ENCODE results near the gene ZNF492. TPM values are rescaled to one million over a fixed set of nuclear protein-coding genes. Genes with fewer than 3 reads are reported as not detected.
"Not testable (repeated sequence)": the region's sequence is repeated elsewhere in the genome, so short reads cannot be mapped to it uniquely, and the experiment has no call there.

ZNF492 gene
- total RNA-seq: under 1 TPM in 2 of 8 experiments, not detected in 6; under 0.01 to 0.04 TPM

- H3K4me3 ChIP-seq; ATAC-seq (replicated peaks in 6 of 8); H3K4me1 ChIP-seq (replicated peaks in 1 of 2); in situ Hi-C loops (cut with MboI; ENCODE audit: low pct_unique_long_range_greater_than_20kb in 2 of 9, low sequenced_read_pairs in 9 of 9, unreplicated experiment in 9 of 9); H3K27ac ChIP-seq: not testable (repeated sequence)
- 7 to 94% (median 69%) methylated on average over 2 to 15 of the region's 36 CpGs; no CpG with 5 or more reads in 3 of the 10 experiments for WGBS, 10 experiments
Measured at GRCh38 chr19:22633706-22634449, at the start of gene ZNF492. Gene ZNF492, plus strand, starts transcription at chr19:22634324. Its CDS starts 19,076 bp downstream, at chr19:22653400.

- WGBS, 10 experiments: 40 to 86% (median 45%) methylated on average over 1 to 3 of the region's 11 CpGs; no CpG with 5 or more reads in 6 of the 10 experiments
- no peak overlapping the region for H3K4me3 ChIP-seq
- no peak overlapping the region for H3K27ac ChIP-seq
- in situ Hi-C loops (cut with MboI; ENCODE audit: low pct_unique_long_range_greater_than_20kb in 2 of 9, low sequenced_read_pairs in 9 of 9, unreplicated experiment in 9 of 9): no loop called here
- no peaks in the 10 kb centered on the region for H3K4me1 ChIP-seq (replicated peaks in 1 of 2)
- ATAC-seq (replicated peaks in 6 of 8): no peak
Measured at GRCh38 chr19:22595422-22595821, 38.7 kb upstream of the ZNF492 start.

GRCh38 chr19:22595918-22596341, 38.2 kb upstream of the ZNF492 start:
- 80 to 93% methylated on average over 1 to 3 of the region's 24 CpGs; no CpG with 5 or more reads in 8 of the 10 experiments for WGBS, 10 experiments
- H3K4me1 ChIP-seq (replicated peaks in 1 of 2): no peaks in the 10 kb centered on the region
- no peak overlapping the region for H3K4me3 ChIP-seq
- no peak for ATAC-seq (replicated peaks in 6 of 8)
- in situ Hi-C loops (cut with MboI; ENCODE audit: low pct_unique_long_range_greater_than_20kb in 2 of 9, low sequenced_read_pairs in 9 of 9, unreplicated experiment in 9 of 9): no loop called here
- H3K27ac ChIP-seq: no peak overlapping the region

- in situ Hi-C loops (cut with MboI; ENCODE audit: low pct_unique_long_range_greater_than_20kb in 2 of 9, low sequenced_read_pairs in 9 of 9, unreplicated experiment in 9 of 9): no loop called here
- Histone ChIP-seq H3K4me3 (no peak overlapping the region), H3K27ac (no peak overlapping the region), H3K4me1 (replicated peaks in 1 of 2) (no peaks in the 10 kb centered on the region)
- ATAC-seq (replicated peaks in 6 of 8): no peak
- 0 to 74% (median 45%) methylated on average over 1 to 12 of the region's 18 CpGs; no CpG with 5 or more reads in 3 of the 10 experiments for WGBS, 10 experiments
Measured at GRCh38 chr19:22600690-22601648, 33.2 kb upstream of the ZNF492 start.

- WGBS, 10 experiments: 0 to 100% (median 57%) methylated on average over 1 to 2 of the region's 12 CpGs; no CpG with 5 or more reads in 6 of the 10 experiments
- in situ Hi-C loops (cut with MboI; ENCODE audit: low pct_unique_long_range_greater_than_20kb in 2 of 9, low sequenced_read_pairs in 9 of 9, unreplicated experiment in 9 of 9): no loop called here
- H3K27ac ChIP-seq: no peak overlapping the region
- H3K4me1 ChIP-seq (replicated peaks in 1 of 2): no peaks in the 10 kb centered on the region
- ATAC-seq (replicated peaks in 6 of 8): no peak
- no peak overlapping the region for H3K4me3 ChIP-seq
Measured at GRCh38 chr19:22601906-22602630, 32.1 kb upstream of the ZNF492 start.

GRCh38 chr19:22602631-22603272, 31.4 kb upstream of the ZNF492 start:
- Histone ChIP-seq H3K27ac (no peak overlapping the region), H3K4me3 (no peak overlapping the region), H3K4me1 (replicated peaks in 1 of 2) (no peaks in the 10 kb centered on the region)
- ATAC-seq (replicated peaks in 6 of 8): no peak
- 0 to 73% (median 39%) methylated on average over 2 to 3 of the region's 19 CpGs; no CpG with 5 or more reads in 6 of the 10 experiments for WGBS, 10 experiments
- in situ Hi-C loops (cut with MboI; ENCODE audit: low pct_unique_long_range_greater_than_20kb in 2 of 9, low sequenced_read_pairs in 9 of 9, unreplicated experiment in 9 of 9): no loop called here

- in situ Hi-C loops (cut with MboI; ENCODE audit: low pct_unique_long_range_greater_than_20kb in 2 of 9, low sequenced_read_pairs in 9 of 9, unreplicated experiment in 9 of 9): no loop called here
- no peak overlapping the region for H3K27ac ChIP-seq
- H3K4me1 ChIP-seq (replicated peaks in 1 of 2): no peaks in the 10 kb centered on the region
- no peak for ATAC-seq (replicated peaks in 6 of 8)
- 0 to 70% (median 33%) methylated on average over 1 to 5 of the region's 14 CpGs; no CpG with 5 or more reads in 3 of the 10 experiments for WGBS, 10 experiments
- no peak overlapping the region for H3K4me3 ChIP-seq
Measured at GRCh38 chr19:22603518-22604440, 30.3 kb upstream of the ZNF492 start.

GRCh38 chr19:22604571-22605274, 29.4 kb upstream of the ZNF492 start:
- Histone ChIP-seq H3K27ac (no peak overlapping the region), H3K4me1 (replicated peaks in 1 of 2) (no peaks in the 10 kb centered on the region), H3K4me3 (no peak overlapping the region)
- WGBS, 10 experiments: 13 to 73% (median 25%) methylated on average over 1 to 7 of the region's 10 CpGs; no CpG with 5 or more reads in 1 of the 10 experiments
- in situ Hi-C loops (cut with MboI; ENCODE audit: low pct_unique_long_range_greater_than_20kb in 2 of 9, low sequenced_read_pairs in 9 of 9, unreplicated experiment in 9 of 9): no loop called here
- ATAC-seq (replicated peaks in 6 of 8): no peak

GRCh38 chr19:22605275-22606211, 28.6 kb upstream of the ZNF492 start:
- H3K4me1 ChIP-seq (replicated peaks in 1 of 2): no peaks in the 10 kb centered on the region
- in situ Hi-C loops (cut with MboI; ENCODE audit: low pct_unique_long_range_greater_than_20kb in 2 of 9, low sequenced_read_pairs in 9 of 9, unreplicated experiment in 9 of 9): no loop called here
- no peak for ATAC-seq (replicated peaks in 6 of 8)
- H3K27ac ChIP-seq: no peak overlapping the region
- WGBS, 10 experiments: 0 to 57% (median 0%) methylated on average over 1 to 4 of the region's 12 CpGs; no CpG with 5 or more reads in 3 of the 10 experiments
- H3K4me3 ChIP-seq: no peak overlapping the region

- no peak overlapping the region for H3K27ac ChIP-seq
- in situ Hi-C loops (cut with MboI; ENCODE audit: low pct_unique_long_range_greater_than_20kb in 2 of 9, low sequenced_read_pairs in 9 of 9, unreplicated experiment in 9 of 9): no loop called here
- no peak overlapping the region for H3K4me3 ChIP-seq
- 0 to 33% (median 10%) methylated on average over 1 to 2 of the region's 2 CpGs; no CpG with 5 or more reads in 7 of the 10 experiments for WGBS, 10 experiments
- no peaks in the 10 kb centered on the region for H3K4me1 ChIP-seq (replicated peaks in 1 of 2)
- ATAC-seq (replicated peaks in 6 of 8): no peak
Measured at GRCh38 chr19:22606212-22606553, 27.9 kb upstream of the ZNF492 start.

All from motor neuron (in vitro differentiated cells).